Measurements from ENCODE around the gene HOXA7.

Gene HOXA7

DNA sequence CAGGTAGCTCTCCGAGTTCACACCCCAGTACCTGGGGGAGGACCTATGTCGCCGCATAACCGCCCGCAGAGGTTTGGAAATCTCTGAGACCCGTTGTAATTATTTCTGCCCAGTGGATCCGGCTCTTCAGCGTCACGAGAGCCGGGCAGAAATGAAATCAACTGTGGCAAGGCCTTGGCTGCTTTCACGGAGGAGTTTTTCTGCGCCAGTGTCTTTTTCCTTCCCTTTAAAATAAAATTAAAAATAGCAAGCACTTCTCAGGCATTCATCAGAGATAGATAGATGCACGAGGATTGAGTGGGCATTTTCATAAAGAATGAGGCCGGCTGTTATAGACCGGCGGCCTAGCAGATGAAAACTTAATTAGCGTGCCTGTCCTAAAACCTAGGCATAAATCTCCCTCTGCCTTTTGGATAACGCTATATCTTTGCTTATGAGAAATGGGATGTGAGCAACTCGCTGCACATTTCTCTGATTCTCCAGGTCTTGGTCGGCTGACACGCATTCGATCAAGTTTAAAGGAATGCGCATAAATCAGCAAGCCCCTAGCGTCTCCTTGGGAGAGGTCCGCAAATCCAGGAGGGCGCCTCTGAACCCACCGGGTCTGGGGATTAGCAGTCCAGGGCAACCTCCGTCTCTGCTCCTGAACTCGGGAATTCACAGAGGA is 37.0 kb upstream of the HOXA7 start:
- DNase-seq (ENCODE audit: low read depth): no peak

DNA sequence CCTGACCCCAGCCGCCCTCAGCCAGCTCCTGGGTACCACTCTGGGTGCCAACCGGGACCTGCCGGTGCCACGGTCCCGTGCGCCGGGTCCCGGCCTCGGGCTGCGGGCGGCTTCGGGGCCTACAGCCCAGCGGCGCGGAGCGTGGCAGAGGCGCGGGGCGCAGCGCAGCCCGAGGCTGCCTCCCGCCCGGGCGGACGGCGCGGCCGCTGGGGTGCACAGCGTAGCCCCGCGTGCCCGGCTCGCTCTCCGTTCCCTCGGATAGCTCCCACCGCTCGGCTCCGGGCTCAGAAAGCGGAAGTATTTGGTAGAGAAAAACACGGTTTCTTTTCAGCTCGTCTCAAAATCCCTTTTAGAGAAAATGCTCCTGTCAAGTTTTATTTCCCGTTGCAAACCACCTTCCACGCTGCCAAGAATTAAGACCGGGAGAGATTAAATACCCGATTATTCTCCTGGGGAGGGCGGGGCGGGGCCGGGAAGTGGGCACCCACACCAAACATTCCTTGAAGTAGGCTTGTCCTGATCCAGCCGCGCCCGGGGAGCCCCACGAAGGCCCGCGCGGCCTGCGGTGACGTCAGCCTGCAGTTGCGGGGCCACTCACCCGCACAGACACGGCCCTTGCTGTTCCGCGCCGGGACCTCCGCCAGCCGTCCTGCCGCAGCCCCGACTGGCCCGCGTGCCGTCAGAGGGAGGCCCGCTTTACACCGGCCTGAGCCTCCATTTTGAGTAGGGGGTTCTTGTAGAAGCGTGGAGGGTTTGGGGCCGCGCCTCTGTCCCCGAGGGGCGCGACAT is 36.3 kb upstream of the HOXA7 start:
- DNase-seq (ENCODE audit: low read depth): no peak

DNA sequence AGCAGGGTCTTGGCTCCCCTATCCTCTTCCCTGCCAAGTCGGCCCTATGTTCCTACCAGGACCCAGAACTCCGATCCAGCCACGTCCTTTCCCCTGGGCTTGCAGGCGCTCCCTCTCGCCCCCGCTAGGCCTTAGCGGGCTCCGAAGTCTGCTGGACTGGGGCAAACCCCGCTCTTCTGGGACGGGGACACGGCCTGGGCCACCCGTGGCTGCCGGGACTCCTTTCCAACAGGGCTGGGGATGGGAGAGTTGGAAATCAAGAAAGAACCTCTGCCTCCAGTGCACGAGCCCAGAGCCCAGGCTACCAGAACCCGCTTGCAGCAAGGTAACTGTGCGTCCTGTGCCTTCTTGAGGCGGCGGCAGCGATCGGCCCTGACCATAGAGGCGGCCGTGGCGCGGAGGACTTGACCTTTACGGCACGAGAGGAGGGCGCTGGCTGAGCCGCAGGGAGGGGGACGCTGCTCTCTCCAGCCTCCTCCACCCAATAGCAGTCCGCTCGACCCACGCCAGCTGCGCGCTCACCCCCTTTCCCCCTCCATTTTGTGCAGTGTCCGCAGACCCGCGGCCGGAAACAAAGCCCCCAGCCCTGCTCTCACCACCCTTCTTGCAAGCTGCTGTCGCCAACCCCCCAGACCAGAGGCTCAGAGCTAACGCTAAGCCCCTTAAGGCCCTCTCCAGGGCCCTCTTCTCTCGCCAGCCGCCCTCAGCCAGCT is 35.5 kb upstream of the HOXA7 start:
- no peak for DNase-seq (ENCODE audit: low read depth)

DNA sequence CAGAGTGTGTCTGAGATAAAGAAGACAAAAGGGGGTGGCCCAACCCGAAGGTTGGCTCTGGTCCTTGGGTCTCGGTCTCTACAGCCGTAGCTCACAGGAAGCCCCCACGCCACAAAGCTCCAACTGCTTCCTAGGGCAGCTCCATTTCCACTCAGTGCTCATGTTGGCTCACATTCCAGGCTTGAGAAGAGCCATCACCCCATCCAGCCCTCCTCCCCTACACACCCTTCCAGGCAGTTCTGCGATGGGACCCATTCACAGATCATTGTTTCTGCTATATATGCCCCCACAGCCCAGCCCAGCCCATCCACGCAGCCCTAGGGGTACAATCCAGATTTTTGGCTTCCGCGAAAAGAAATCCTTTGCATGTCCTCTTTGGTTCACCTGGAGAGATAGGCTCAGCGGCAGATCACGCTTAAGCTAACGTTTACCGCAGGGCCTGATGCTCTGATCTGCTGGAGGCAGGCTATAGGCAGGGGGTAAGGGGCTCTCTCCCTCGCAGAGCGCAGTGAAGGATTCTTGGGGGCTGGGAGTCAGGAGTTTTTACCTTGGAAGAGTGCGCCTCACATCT is 34.8 kb upstream of the HOXA7 start:
- DNase-seq (ENCODE audit: low read depth): no peak

DNA sequence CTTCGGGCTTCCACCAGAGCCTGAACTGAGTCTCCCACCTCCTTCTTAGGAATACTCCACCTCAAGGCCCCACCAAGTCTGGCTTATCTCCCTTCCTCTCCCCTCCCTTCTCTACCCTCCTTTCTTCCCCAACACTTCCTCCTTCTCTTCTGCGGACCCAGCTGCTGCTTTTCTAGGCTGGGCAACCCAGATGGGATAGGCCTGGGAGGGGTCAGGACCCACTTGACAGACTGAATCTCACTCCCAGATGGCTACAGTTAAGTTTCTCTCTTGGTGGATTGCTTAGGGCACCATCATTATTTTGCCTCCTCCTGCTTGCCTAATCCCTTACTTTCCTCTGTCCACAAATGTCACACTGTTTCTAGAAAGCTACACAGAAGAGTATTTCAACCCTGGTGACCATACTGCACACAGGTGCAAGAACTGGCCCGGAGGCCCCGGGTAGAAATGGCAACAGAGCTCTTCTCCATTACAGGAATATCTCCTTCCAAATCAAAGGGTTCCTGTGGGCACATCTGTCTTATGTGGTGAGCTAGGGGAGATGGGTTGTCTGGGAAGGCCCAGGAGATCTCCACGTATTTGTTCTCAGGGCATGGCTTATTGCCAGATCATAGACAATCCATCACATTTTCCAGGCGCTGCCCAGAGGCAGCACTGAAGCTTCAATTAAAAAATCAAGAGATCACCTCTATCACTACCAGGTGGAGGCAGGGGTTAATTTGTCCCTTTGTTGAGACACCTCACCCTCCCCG is 33.7 kb upstream of the HOXA7 start:
- DNase-seq (ENCODE audit: low read depth): no peak

DNA sequence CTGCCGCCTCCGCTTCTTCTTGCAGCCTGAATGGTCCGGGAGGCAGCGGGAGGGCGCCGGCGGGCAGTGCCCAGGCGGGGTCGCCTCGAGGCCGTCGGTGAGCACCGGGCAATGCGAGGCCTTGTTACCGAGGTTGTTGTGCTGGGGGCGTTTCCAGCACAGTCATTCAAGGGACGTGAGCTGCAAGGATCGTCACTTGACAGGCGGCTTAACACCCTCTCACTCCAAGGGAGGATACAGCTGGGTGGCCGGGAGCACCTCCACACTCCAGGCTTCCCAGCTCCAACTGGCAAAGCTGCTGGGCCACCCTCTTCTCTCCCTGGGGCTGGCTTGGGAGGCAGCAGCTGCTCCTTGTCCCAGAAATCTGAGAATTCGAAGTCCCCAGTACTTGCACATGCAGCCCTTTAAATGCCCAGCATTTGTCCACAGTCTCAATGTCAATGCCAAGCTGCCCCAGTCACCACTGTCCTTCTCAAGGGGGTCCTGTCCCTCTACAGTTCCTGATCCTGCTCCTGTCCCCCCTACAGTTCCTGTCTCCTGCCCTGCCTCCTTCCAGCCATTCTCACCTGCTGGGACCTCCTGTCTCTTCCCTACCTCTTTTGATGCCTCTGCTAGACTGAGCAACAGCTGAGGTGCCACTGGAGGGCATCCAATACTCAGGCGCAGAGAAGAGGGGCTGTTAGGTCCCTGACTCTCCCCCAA is 33.0 kb upstream of the HOXA7 start:
- no peak for DNase-seq (ENCODE audit: low read depth)

DNA sequence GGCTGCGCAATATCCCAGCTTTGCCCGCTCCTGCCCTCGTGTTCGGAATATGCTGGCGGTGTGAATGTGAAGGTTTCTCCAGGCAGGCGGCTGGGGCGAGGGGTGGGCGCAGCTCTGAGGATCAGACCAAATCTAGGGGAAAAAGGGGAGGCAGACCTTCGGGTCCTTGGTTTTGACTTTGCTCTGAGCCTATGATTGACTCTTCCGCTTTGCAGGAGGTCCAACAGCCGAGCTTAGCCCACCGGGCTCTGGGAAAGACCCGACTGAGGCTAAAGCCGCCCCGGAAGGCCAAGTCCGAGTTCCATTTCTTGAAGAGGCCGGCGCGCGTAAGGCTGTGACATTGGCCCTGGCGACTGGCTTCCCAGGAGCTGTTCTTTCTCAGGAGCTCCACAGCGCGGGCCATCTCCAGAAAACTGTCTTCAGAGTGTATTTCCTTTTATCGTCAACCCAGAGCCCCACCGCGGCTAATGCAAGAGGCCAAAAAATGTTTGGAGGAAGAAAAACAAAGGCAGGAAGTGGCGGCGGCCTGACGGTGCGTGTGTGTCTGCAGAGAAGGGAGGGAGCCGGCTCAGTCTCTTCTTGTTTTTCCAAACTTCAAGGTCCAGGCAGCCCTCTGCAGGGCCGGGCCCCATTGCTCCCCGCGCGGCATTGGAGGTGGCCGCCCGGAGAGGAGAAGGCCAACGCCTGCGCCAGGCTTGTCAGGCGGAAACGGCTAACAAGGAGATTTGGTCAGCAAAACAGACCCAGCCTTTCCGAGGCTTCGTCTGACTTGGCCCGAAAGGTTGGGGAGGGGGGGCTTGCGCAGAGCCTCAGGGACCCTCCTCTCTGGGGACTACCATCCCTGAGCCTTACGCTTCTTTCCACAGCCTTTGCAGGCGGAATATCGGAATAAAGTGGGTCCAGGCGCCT is 32.2 kb upstream of the HOXA7 start:
- no peak for DNase-seq (ENCODE audit: low read depth)

DNA sequence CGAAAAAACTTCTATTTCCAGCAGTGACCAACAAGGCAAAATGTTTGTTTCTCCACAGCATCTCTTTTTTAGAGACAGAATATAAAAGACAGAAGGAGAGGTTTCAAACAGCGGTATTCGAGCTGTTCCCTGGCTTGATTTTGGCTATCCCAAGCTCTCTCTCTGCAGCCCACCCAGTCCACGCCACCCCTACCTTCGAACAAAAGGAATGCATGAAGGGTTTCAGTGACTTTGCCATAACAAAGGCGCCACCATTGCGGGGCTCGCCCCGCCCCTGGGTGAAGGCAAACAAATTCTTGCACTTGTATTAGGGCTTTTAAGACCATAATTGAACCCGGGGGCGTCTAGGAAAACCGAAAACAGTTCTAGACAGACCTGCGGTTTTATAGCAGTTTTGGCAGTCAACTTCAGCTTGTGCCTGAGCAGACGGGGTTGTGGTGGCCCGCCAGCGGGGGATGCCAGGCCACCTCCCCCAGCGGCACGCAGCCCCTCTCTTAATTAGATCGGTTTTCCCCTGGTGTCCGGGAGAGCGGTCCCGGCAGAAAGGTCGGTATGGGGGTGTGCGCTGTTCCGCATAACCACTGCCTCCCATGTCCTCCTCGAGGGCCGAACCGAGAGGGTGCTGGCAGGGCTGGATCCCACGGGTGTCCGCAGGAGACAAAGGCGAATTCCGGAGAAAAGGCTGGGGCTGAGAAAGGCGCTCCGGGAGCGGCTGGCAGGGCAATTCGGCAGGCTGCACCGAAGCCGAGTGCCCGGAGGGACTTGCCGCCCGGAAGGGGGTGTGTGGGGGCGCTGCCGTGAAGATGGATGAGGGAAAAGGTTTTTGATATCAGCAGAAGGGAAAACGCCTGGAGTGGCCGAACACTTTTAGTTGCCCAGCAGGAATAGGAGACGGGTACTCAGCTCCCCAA is 31.3 kb upstream of the HOXA7 start:
- DNase-seq (ENCODE audit: low read depth): no peak

DNA sequence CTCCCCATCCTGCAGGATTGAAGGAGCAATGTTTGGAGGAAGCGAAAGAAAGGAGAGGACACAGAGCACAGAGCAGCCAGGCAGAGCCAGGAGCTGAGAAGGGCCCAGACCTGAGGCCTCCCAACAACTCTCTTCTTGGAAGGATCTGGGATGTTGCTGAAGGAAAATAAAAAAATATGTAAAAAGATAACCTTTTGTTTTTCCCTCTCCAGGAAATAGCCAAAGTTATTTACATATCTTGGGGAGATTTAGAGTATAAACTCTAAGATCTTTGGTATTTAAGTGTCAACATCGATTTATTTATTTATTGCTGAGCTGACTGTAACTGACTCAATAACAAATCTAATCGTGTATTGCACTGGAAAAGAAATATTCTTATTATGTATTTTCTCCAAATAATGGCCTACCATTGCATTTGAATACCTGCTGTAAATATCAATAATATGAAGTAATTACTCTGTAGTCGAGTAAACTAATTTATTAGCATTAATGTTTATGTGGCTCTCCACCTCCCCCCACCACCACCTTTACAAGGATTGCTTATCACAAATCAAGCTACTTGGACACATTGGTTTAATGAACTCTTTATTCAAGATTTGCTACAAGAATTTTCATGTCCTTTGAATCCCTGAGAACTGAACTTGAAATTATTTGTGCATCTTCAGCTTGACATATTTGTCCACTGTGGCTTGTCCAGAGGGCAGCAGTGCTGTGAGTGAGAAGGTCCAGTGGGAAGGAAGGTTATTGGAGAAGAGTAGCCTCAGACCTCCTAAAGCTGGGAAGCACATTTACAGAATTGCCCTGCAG is 30.4 kb upstream of the HOXA7 start:
- DNase-seq (ENCODE audit: low read depth): no peak

DNA sequence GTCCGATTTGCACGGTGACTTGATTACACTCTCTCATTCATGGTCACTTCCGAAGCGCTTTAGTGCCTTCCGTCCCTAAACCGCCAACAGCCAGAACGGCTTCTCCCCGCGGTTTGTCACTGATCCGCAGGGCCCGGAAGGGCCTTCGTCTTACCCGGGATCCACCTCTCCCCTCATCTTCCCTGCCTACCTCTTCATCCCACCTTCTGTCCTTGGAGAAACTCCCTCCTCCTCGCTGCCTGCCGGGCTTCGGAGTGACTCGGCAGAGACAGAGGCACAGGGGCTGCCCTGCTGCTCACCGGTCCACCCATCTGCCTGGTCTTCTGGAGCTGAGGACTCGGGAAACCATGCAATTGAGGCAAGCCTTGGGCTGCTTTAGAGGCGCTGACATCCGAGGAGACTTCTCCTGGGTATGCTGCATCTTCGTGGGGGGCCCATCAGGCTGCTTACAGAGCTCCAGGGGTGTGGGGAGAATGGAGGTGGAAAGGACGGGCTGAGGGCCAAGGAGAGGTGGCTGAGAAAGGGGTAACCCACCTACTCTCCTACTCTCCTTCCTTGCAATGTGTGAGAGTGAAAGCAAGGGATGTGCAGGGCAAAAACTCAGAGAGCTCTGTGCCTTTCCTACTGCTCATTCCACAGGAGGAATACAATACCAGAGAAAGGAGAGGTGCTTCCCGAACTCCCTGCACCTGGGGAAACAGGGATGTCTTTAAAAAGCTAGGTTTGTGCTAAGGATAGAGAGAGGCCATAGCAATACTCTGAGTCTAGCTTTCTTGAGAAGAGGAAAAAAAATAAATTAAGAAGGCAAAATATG is 29.6 kb upstream of the HOXA7 start:
- no peak for DNase-seq (ENCODE audit: low read depth)

DNA sequence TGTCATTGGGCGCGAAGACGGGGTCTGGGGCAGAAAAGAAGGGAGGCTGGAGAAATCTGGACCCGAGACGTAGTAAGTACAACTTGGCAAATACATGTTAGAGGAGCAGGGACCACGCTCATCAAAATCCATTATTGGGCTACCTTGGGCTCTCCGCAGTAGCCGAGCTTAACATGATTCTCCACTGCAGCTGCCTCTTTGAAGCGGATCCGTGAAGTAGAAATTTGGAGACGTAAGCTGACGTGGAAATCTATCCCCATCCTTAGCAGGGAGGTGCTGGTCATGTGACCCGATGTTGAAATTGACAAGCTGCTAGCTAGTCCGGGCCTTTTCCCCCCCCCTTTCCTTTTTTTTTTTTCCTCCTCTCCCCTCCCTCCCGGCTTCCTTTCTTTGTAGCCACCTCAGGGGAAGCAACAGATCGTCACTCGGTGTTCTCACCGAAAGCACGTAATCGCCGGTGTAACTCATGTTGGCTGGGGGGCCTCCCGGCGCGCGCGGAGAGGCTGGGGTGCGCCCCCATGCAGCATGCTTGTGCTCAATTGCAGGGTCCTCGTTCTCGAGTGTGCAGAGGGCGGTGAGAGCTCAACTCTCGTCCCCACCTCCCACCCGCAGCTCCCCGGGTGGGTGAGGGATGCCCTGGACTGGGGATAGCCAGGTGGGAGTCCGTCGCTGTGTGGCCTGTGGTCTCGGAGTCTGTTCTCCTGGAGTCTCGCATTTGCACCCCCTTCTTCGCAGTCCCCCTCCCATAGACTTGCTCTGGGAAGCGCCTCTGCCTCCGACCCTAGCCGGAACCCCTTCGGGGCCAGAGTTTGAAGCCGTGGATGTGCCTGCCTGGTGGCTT is 28.8 kb upstream of the HOXA7 start, which contains the start of gene HOXA11:
TSS of gene HOXA11 (minus strand) at position 220 of the 841 bp plus-strand sequence. CDS start at position 132, 88 bp downstream.
- no peak for DNase-seq (ENCODE audit: low read depth)

DNA sequence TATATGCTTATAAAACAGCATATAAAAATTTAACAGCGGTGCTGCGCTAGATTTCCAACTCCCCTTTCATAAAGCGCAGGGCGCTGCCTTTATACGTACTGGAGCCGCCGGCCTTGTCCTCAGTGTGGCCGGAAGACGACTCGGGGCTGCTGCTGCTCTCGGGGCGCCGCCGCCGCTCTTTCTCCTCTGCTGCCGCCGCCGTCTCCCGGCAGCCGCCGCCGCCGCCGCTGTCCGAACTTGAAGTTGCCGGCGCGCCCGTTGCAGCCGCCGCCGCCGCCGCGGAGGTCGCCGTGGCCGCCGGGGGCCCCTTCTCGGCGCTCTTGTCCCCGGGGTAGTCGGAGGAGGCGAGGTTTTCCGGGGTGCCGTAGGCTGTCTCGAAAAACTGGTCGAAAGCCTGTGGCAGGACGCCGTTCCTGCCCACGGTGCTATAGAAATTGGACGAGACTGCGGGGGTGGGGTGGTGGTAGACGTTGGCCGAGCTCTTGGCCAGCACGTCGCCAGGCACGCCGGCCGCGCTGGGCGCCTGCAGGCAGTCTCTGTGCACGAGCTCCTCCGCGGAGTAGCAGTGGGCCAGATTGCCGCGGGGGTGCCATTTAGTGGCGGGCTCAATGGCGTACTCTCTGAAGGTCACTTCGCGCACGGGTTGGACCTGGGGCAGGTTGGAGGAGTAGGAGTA is 28.0 kb upstream of the HOXA7 start:
- DNase-seq (ENCODE audit: low read depth): no peak

DNA sequence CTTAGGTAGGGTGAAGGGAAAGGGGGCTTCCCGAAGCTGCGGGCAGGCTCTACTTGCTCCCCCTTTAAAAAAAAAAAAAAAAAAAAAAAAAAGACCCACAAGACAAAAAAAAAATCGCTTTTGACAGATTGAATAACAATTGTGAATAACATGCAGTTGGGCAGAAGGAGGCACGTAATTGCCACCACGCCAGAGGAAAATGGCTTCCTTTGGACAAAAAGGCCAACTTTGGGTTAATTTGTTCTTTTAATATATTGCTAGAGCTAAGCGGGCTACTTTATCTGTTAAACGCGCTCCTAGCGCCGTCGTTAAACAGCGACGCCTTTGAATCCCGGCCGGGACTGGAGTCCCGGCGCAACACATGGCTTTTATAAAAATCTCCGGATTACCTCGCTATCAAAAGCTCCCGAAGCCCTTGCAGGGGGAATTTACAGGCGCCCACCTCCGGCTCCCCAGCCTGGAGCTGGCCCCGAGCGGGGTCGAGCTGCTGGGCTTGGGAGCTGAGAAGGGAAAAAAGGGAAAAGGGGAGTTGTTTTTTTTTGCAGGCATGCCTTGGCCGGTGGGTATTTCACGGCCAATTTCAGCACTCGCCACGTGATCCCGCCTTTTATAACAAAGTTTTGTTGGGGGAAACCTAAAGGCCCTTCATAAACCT is 27.3 kb upstream of the HOXA7 start:
- no peak for DNase-seq (ENCODE audit: low read depth)

DNA sequence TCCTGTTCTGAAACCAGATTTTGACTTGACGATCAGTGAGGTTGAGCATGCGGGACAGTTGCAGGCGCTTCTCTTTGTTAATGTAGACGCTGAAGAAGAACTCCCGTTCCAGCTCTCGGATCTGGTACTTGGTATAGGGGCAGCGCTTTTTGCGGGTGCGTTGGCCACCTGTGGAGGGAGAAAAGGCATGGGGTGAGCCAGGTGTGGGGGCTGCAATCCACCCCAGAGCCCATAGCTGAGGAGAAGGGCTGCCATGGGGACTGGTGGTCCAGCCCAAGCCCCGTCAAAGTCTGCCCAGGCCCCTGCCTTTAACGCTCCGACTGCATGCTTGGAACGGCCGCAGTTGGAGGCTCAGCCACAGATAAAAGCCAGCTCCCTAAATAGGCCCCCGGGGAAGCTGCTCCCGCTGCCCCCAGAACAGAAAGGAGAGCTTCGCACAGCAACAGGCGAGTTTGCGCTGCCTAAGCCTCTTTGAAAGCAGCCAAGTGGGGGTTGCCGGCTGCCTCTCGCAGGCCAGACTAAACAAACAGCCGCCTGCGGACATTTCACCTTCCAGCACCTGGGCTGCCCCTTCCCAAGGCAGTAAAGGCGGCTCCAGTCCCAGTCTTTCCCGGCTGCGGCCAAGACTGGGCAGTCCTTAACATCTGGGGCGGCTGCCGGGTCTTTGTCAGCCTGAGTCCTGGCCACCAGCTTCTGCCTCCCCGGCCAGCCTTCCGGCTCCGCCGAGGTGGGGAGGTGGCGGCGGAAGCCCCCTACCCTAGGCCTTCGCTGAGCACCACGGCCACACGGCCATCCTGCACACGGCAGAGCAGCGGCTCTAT is 26.6 kb upstream of the HOXA7 start:
- DNase-seq (ENCODE audit: low read depth): no peak
